Measurements from ENCODE around the gene TEN1. TPM values are rescaled to one million over a fixed set of nuclear protein-coding genes. Genes with fewer than 3 reads are reported as not detected.

TEN1 gene
- total and polyA plus RNA-seq, 2 of the 13 experiments (the other 11 are each of a cell fraction or from before 2014, with no cell fraction given), result 18.0 to 21.3 TPM

- TF ChIP-seq, protein P1, sequence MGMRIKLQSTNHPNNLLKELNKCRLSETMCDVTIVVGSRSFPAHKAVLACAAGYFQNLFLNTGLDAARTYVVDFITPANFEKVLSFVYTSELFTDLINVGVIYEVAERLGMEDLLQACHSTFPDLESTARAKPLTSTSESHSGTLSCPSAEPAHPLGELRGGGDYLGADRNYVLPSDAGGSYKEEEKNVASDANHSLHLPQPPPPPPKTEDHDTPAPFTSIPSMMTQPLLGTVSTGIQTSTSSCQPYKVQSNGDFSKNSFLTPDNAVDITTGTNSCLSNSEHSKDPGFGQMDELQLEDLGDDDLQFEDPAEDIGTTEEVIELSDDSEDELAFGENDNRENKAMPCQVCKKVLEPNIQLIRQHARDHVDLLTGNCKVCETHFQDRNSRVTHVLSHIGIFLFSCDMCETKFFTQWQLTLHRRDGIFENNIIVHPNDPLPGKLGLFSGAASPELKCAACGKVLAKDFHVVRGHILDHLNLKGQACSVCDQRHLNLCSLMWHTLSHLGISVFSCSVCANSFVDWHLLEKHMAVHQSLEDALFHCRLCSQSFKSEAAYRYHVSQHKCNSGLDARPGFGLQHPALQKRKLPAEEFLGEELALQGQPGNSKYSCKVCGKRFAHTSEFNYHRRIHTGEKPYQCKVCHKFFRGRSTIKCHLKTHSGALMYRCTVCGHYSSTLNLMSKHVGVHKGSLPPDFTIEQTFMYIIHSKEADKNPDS (CRISPR knock-in tag; IDR thresholded peaks at IDR 0.05), result peak; percentile 83; the same call in 1 of the 2 replicates
- TF ChIP-seq GATA4 (IDR thresholded peaks at IDR 0.05; ENCODE audit: borderline replicate concordance, low read depth) (peak; percentile 55), ZNF468 (CRISPR knock-in tag; IDR thresholded peaks at IDR 0.05) (no peak), MTF2 (CRISPR knock-in tag; IDR thresholded peaks at IDR 0.05; ENCODE audit: borderline replicate concordance) (peak; percentile 86; the same call in 1 of the 2 replicates), SP140L (CRISPR knock-in tag; IDR thresholded peaks at IDR 0.05; ENCODE audit: borderline replicate concordance) (0 out of 2 replicates have a peak, but pooled peaks have one; percentile 29), ZBTB7B (CRISPR knock-in tag; IDR thresholded peaks at IDR 0.05) (peak; percentile 89), ZNF737 (CRISPR knock-in tag; IDR thresholded peaks at IDR 0.05; ENCODE audit: borderline replicate concordance) (0 out of 2 replicates have a peak, but pooled peaks have one; percentile 48), ISX (CRISPR knock-in tag; conservative IDR thresholded peaks at IDR 0.05) (no peak), CBFB (CRISPR knock-in tag; IDR thresholded peaks at IDR 0.05) (peak; percentile 64), PREB (CRISPR knock-in tag; IDR thresholded peaks at IDR 0.05) (no peak), SIX4 (CRISPR knock-in tag; IDR thresholded peaks at IDR 0.05) (peak; percentile 33; the same call in 1 of the 2 replicates), ZNF580 (CRISPR knock-in tag; IDR thresholded peaks at IDR 0.05; ENCODE audit: borderline replicate concordance, low read depth) (peak; percentile 85), MYC (CRISPR knock-in tag; IDR thresholded peaks at IDR 0.05; ENCODE audit: borderline replicate concordance) (no peak; the same call in 1 of the 2 replicates), TP53 (CRISPR knock-in tag; conservative IDR thresholded peaks at IDR 0.05) (peak; percentile 38; the same call in 1 of the 2 replicates), ZSCAN25 (CRISPR knock-in tag; IDR thresholded peaks at IDR 0.05) (peak; percentile 67; the same call in 1 of the 2 replicates), ZMYM3 (CRISPR knock-in tag; IDR thresholded peaks at IDR 0.05) (no peak; the same call in 1 of the 2 replicates), SMC3 (IDR thresholded peaks at IDR 0.05; ENCODE audit: low read length) (no peak), ZNF687 (CRISPR knock-in tag; IDR thresholded peaks at IDR 0.05) (peak; percentile 96), PHF20 (CRISPR knock-in tag; IDR thresholded peaks at IDR 0.05) (peak; percentile 80), FOXK2 (IDR thresholded peaks at IDR 0.05) (peak; percentile 18; the same call in 1 of the 2 replicates), DR1 (CRISPR knock-in tag; IDR thresholded peaks at IDR 0.05) (peak; percentile 82), ZNF598 (CRISPR knock-in tag; IDR thresholded peaks at IDR 0.05; ENCODE audit: borderline replicate concordance) (peak; percentile 88), YY1 (IDR thresholded peaks at IDR 0.05; ENCODE audit: insufficient read depth, insufficient replicate concordance, low read depth, low read length) (peak; percentile 83)
Observed at GRCh38 chr17:75978938-75979704, at the start of gene TEN1, which contains the start of gene ACOX1 (continued).

Measured in HepG2 (cell line).